GM21529 (cell line): ENCODE data around the gene SLC38A5.
A peak's percentile ranks its signal among the peaks of the same experiment; 100 is the strongest.
"Not testable (repeated sequence)": the region's sequence is repeated elsewhere in the genome, so short reads cannot be mapped to it uniquely, and the experiment has no call there.

ENCODE experiments used
- ATAC-seq: cut with Tn5 transposase; IDR thresholded peaks from one replicate; pipeline ENCODE4 v1.9.1; 2021; ENCODE audit not compliant: unreplicated experiment

The SLC38A5 gene

GRCh38 chrX:48470110-48470832 lies at the start of gene SLC38A5:
SLC38A5 (minus strand) TSS chrX:48470260; CDS start chrX:48467924, 2,336 bp downstream.
- no peak for ATAC-seq

- ATAC-seq: not testable (repeated sequence)
Observed at GRCh38 chrX:48519481-48519880, 49.4 kb upstream of the SLC38A5 start.

- no peak for ATAC-seq
Observed at GRCh38 chrX:48516987-48517386, 46.9 kb upstream of the SLC38A5 start.

GRCh38 chrX:48516285-48516684 lies 46.2 kb upstream of the SLC38A5 start:
- no peak for ATAC-seq

GRCh38 chrX:48515842-48516241 lies 45.8 kb upstream of the SLC38A5 start:
- ATAC-seq: no peak

- no peak for ATAC-seq
Observed at GRCh38 chrX:48514868-48515460, 44.9 kb upstream of the SLC38A5 start.

- ATAC-seq: no peak
Observed at GRCh38 chrX:48514126-48514806, 44.2 kb upstream of the SLC38A5 start.

GRCh38 chrX:48513670-48514069 lies 43.6 kb upstream of the SLC38A5 start:
- no peak for ATAC-seq

GRCh38 chrX:48512371-48512935 lies 42.4 kb upstream of the SLC38A5 start:
- no peak for ATAC-seq

GRCh38 chrX:48511560-48511959 lies 41.5 kb upstream of the SLC38A5 start:
- ATAC-seq: no peak

- ATAC-seq: no peak
Observed at GRCh38 chrX:48509619-48510018, 39.6 kb upstream of the SLC38A5 start.

GRCh38 chrX:48509245-48509590 lies 39.2 kb upstream of the SLC38A5 start:
- no peak for ATAC-seq

GRCh38 chrX:48508400-48509244 lies 38.6 kb upstream of the SLC38A5 start, which contains the start of gene PORCN:
PORCN (plus strand) TSS chrX:48508992; CDS start chrX:48509821, 829 bp downstream.
- ATAC-seq: peak; percentile 81

GRCh38 chrX:48507246-48507645 lies 37.2 kb upstream of the SLC38A5 start:
- ATAC-seq: no peak

- no peak for ATAC-seq
Observed at GRCh38 chrX:48505481-48505880, 35.4 kb upstream of the SLC38A5 start.

GRCh38 chrX:48504261-48504660 lies 34.2 kb upstream of the SLC38A5 start:
- no peak for ATAC-seq

GRCh38 chrX:48498374-48498809 lies 28.3 kb upstream of the SLC38A5 start:
- no peak for ATAC-seq

GRCh38 chrX:48497871-48498270 lies 27.8 kb upstream of the SLC38A5 start:
- no peak for ATAC-seq

- no peak for ATAC-seq
Observed at GRCh38 chrX:48496660-48497059, 26.6 kb upstream of the SLC38A5 start.

- ATAC-seq: no peak
Observed at GRCh38 chrX:48493890-48494364, 23.9 kb upstream of the SLC38A5 start.
